Loucy (cell line): Measurements from ENCODE around the gene IDUA.

Source experiments
- CTCF ChIP-seq: fragments of 200-600 bp; sonication (generic); conservative IDR thresholded peaks from 2 replicates; pipeline ENCODE4 v1.5.1; 2014; ENCODE audit warnings: mild to moderate bottlenecking, antibody characterized with exemption, low read length
- EZH2phosphoT487 ChIP-seq: fragments of 200-600 bp; IDR thresholded peaks from 2 replicates; pipeline ENCODE4 v1.6.1; 2018; ENCODE audit warnings: antibody characterized with exemption, mild to moderate bottlenecking, moderate library complexity, borderline replicate concordance

GRCh38 chr4:1036095-1036494, 49.3 kb downstream of the IDUA start:
- no peak for TF ChIP-seq CTCF
- no peak for TF ChIP-seq EZH2phosphoT487
